Aorta (tissue), 5 donors: ENCODE results near the gene ZDHHC8. TPM values are rescaled to one million over a fixed set of nuclear protein-coding genes. Genes with fewer than 3 reads are reported as not detected.
A peak's percentile ranks its signal among the peaks of the same experiment; 100 is the strongest.
"Not testable (repeated sequence)": the region's sequence is repeated elsewhere in the genome, so short reads cannot be mapped to it uniquely, and the experiment has no call there.

Source experiments
- ATAC-seq: fragments of 200-7000 bp; cut with Tn5 transposase; one replicate; pipeline ENCODE4 v1.9.1; 2022; ENCODE audit warnings: moderate library complexity; ENCODE audit not compliant: low FRiP score
- DNase-seq, 2 donors: peaks; one replicate each; pipeline ENCODE4 v3.0.0-alpha.2; 2020
- H3K27ac ChIP-seq, 2 donors: one replicate each; pipeline ENCODE4 v1.5.1; 2013; ENCODE audit warnings: low read length in 2 of 2, mild to moderate bottlenecking in 2 of 2, moderate library complexity in 2 of 2, control low read depth in 1 of 2, inconsistent platforms in 1 of 2, low read depth in 1 of 2
- H3K27me3 ChIP-seq, 2 donors: one replicate each; pipeline ENCODE4 v1.6.1; 2013; ENCODE audit warnings: control low read depth in 1 of 2, low read length in 1 of 2, mild to moderate bottlenecking in 1 of 2, moderate library complexity in 1 of 2; ENCODE audit not compliant: insufficient read depth in 2 of 2, control insufficient read depth in 1 of 2
- H3K36me3 ChIP-seq, 2 donors: one replicate each; pipeline ENCODE4 v1.6.1; 2013; ENCODE audit warnings: control low read depth in 1 of 2, low read length in 1 of 2, mild to moderate bottlenecking in 1 of 2; ENCODE audit not compliant: insufficient read depth in 2 of 2, control insufficient read depth in 1 of 2
- H3K4me1 ChIP-seq, 2 donors: one replicate each; pipeline ENCODE4 v1.6.1; 2013; ENCODE audit warnings: low read length in 2 of 2, control low read depth in 1 of 2, mild to moderate bottlenecking in 1 of 2, moderate library complexity in 1 of 2; ENCODE audit not compliant: insufficient read depth in 2 of 2, control insufficient read depth in 1 of 2
- H3K4me3 ChIP-seq, 2 donors: one replicate each; pipeline ENCODE4 v1.5.1; 2013; ENCODE audit warnings: low read length in 2 of 2, control low read depth in 1 of 2, mild to moderate bottlenecking in 1 of 2
- H3K9me3 ChIP-seq: one replicate; pipeline ENCODE4 v1.6.1; 2013; ENCODE audit warnings: mild to moderate bottlenecking, low read length; ENCODE audit not compliant: control insufficient read depth
- WGBS, 2 donors: extraction: QIAGEN DNeasy Blood & Tissue Kit; methylation state at CpG; one replicate each; pipeline ENCODE4 v1.1.7; 2013; 5-methylcytosine and 5-hydroxymethylcytosine counted together
- intact Hi-C, 2 donors: fragments of 100-400 bp; cut with DNase I; formaldehyde crosslinking; loops; one replicate each; pipeline versions ENCODE4 v1.14.2 to v1.15.0; 2022
- polyA plus RNA-seq, 2 donors: library from polyadenylated mRNA; stranded (reverse); fragments of 200-250 nt; gene quantifications; one replicate each; pipeline ENCODE4 v1.2.3, GENCODE V29; 2013
- total RNA-seq, 2 donors: library from RNA; stranded (reverse); fragmentation: NEBNext Ultra II Directional; extraction: Animal tissue kit (Norgen Biotek cat#: 25700); gene quantifications; one replicate each; pipeline ENCODE4 v1.2.1, GENCODE V29; 2021
- donor health status: healthy with polysubstance abuse.
- donor health status: Bipolar disorder and iron deficiency.
- donor health status: DM: no; HTN: no; CAD: no.
- donor health status: DM: no; HTN: no; CAD: no.
- donor health status: DM: yes; HTN: yes; CAD: no.

The ZDHHC8 gene
- total and polyA plus RNA-seq, 4 donors = 6.3 to 71.9 (median 46.5) TPM

DNA sequence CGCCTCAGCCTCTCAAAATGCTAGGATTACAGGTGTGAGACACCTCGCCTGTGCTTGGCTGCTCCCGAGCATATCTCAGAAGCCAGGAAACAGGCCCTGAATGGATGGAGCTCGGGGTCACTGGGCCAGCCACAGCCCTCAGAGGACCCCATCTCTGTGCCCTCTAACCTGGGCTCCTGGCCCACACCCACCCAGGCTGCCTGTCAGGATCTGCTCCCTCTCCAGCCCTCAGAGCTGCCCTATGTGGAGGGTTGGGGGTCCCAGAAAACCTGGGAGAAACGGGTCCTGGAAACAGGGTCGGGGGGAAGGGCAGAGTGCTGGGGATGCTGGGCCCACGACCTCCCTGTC lies 24.4 kb downstream of the ZDHHC8 start:
- Histone ChIP-seq H3K4me1 (no peaks in the 10 kb centered on the region), H3K27me3 (no peaks in the 10 kb centered on the region), H3K36me3 (no peaks in the 10 kb centered on the region), H3K27ac (no peak overlapping the region), H3K9me3 (no peaks in the 10 kb centered on the region), H3K4me3 (no peak overlapping the region)
- 65 to 77% methylated on average over 7 of the region's 7 CpGs for WGBS, 2 donors
- DNase-seq (no peak), ATAC-seq (no peak)
- intact Hi-C loops = loop anchor here (2.0 to 5.0 kb wide), 2 partner anchors 111 to 113 kb away; partner anchors contain the start of gene RTN4R (in 2 of the 2)

DNA sequence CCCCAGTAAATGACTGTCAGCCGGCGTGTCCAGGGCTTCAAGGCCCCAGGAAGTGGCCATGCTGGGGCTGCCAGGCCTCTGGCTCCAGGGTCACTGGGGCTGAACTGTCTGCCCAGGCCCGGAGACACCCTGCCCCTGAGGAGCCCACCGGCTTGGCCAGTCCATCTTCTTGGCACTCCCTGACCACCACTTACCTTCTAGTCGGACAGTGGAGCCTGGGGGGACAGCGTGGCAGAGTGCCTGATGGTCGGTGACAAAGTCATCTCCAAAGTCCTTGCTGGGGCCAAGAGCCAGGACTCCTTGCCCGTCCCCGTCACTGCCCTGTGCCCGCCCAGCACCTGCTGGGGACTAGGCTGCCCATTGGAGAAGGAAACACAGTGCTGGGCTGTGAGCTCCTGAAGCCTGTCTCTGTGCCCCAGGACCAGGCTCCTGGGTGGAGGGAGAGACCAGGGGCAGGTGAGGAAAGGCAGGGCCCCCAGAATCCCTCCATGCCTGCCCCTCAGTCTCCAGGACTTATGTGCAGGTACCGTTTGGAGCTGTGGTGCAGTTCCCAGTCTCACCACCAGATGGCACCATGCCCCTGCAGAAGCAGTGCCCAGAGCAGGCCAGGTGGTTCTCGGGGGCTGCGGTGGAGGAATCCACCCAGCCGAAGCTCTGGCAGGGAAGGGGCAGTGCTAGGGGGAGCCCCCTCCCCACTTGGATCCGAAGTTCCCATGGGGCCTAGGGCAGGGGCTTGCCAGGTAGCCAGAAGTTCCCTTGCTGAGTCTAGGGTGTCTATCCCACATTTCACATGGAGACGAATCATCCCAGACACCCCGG lies 25.2 kb downstream of the ZDHHC8 start:
- H3K9me3 ChIP-seq = no peaks in the 10 kb centered on the region
- H3K27ac ChIP-seq = no peak overlapping the region
- H3K4me3 ChIP-seq = no peak overlapping the region
- WGBS, 2 donors = 37% methylated on average over 17 of the region's 17 CpGs
- H3K36me3 ChIP-seq = no peaks in the 10 kb centered on the region
- no peaks in the 10 kb centered on the region for H3K27me3 ChIP-seq
- intact Hi-C loops = loop anchor here (1.0 to 5.0 kb wide), 3 partner anchors 110 to 128 kb away; partner anchors contain the start of gene RTN4R (in 2 of the 2)
- ATAC-seq (peak; percentile 89), DNase-seq (peak; percentile 89 to 95)
- H3K4me1 ChIP-seq = no peaks in the 10 kb centered on the region

GRCh38 chr22:20157430-20158183 lies 26.0 kb downstream of the ZDHHC8 start:
- no peaks in the 10 kb centered on the region for H3K9me3 ChIP-seq
- H3K4me1 ChIP-seq = no peaks in the 10 kb centered on the region
- no peaks in the 10 kb centered on the region for H3K27me3 ChIP-seq
- no peak overlapping the region for H3K4me3 ChIP-seq
- ATAC-seq (no peak), DNase-seq (no peak)
- no peak overlapping the region for H3K27ac ChIP-seq
- intact Hi-C loops = loop anchor here (1.0 to 5.0 kb wide), 3 partner anchors 110 to 128 kb away; partner anchors contain the start of gene RTN4R (in 2 of the 2)
- 62% methylated on average over 15 of the region's 15 CpGs for WGBS, 2 donors
- H3K36me3 ChIP-seq = no peaks in the 10 kb centered on the region

- ATAC-seq (no peak), DNase-seq (no peak)
- Histone ChIP-seq H3K36me3 (no peaks in the 10 kb centered on the region), H3K4me3 (no peak overlapping the region), H3K4me1 (no peaks in the 10 kb centered on the region), H3K27me3 (no peaks in the 10 kb centered on the region), H3K9me3 (no peaks in the 10 kb centered on the region), H3K27ac (no peak overlapping the region)
- 80 to 88% methylated on average over 14 to 15 of the region's 15 CpGs for WGBS, 2 donors
- intact Hi-C loops = loop anchor here in 1 of 2 donors (5.0 kb wide), 1 partner anchor 109 kb away; the partner anchor contains the start of gene RTN4R
Observed at GRCh38 chr22:20158391-20159036, 26.9 kb downstream of the ZDHHC8 start.

- Histone ChIP-seq H3K36me3 (no peaks in the 10 kb centered on the region), H3K27me3 (no peaks in the 10 kb centered on the region), H3K4me3 (no peak overlapping the region), H3K9me3 (no peaks in the 10 kb centered on the region), H3K27ac (no peak overlapping the region), H3K4me1 (no peaks in the 10 kb centered on the region)
- WGBS, 2 donors = 78 to 89% methylated on average over 9 of the region's 9 CpGs
- DNase-seq (no peak), ATAC-seq (no peak)
- intact Hi-C loops = loop anchor here in 1 of 2 donors (5.0 kb wide), 1 partner anchor 108 kb away; the partner anchor contains the start of gene RTN4R
Observed at GRCh38 chr22:20159076-20159475, 27.5 kb downstream of the ZDHHC8 start.

- intact Hi-C loops = loop anchor here in 1 of 2 donors (5.0 kb wide), 1 partner anchor 108 kb away; the partner anchor contains the start of gene RTN4R
- H3K4me3 ChIP-seq, H3K27me3 ChIP-seq, H3K36me3 ChIP-seq, DNase-seq, H3K9me3 ChIP-seq, ATAC-seq, H3K4me1 ChIP-seq, H3K27ac ChIP-seq: not testable (repeated sequence)
- WGBS, 2 donors = 83 to 89% methylated on average over 8 to 13 of the region's 14 CpGs
Observed at GRCh38 chr22:20159531-20159930, 27.9 kb downstream of the ZDHHC8 start.

DNA sequence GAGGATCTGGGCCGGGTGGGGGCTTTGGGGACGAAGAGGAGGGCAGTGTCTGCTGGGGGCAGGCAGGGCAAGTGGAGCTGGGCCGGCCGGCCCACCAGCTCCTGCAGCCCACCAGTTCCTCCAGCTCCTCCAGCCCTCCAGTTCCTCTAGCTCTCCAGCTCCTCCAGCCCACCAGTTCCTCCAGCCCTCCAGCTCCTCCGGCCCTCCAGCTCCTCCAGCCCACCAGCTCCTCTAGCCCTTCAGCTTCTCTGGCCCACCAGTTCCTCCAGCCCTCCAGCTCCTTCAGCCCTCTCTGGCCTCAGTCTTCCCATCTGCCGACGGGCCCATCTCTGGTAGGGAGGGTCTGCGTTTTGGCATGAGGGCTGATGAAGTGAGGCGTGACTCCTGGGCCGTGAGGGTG lies 28.4 kb downstream of the ZDHHC8 start:
- Histone ChIP-seq H3K27ac (no peak overlapping the region), H3K4me3 (no peak overlapping the region), H3K36me3 (no peaks in the 10 kb centered on the region), H3K4me1 (no peaks in the 10 kb centered on the region), H3K27me3 (no peaks in the 10 kb centered on the region), H3K9me3 (no peaks in the 10 kb centered on the region)
- DNase-seq (no peak), ATAC-seq (no peak)
- WGBS, 2 donors = 88 to 91% methylated on average over 9 to 10 of the region's 10 CpGs
- intact Hi-C loops = no loop called here

GRCh38 chr22:20164863-20165262 lies 33.3 kb downstream of the ZDHHC8 start:
- Histone ChIP-seq H3K27ac (no peak overlapping the region), H3K27me3 (no peaks in the 10 kb centered on the region), H3K9me3 (no peaks in the 10 kb centered on the region), H3K4me3 (no peak overlapping the region), H3K4me1 (no peaks in the 10 kb centered on the region), H3K36me3 (no peaks in the 10 kb centered on the region)
- intact Hi-C loops = no loop called here
- no peak for ATAC-seq
- no peak for DNase-seq
- WGBS, 2 donors = 50 to 58% methylated on average over 11 of the region's 11 CpGs
